Liver (tissue), 3 donors: ENCODE results near the gene PCSK6.

Experiments used
- EGR1 ChIP-seq, 2 donors: IDR thresholded peaks; 2 replicates each; pipeline ENCODE4 v1.6.1; 2016 to 2018; ENCODE audit warnings: antibody characterized with exemption in 2 of 2, low read depth in 2 of 2
- GABPA ChIP-seq, 2 donors: IDR thresholded peaks in 1 of 2; conservative IDR thresholded peaks in 1 of 2; 2 replicates each; pipeline ENCODE4 v1.6.1; 2016; ENCODE audit warnings: antibody characterized with exemption in 2 of 2, mild to moderate bottlenecking in 1 of 2, moderate library complexity in 1 of 2
- HNF4A ChIP-seq, 2 donors: conservative IDR thresholded peaks; 2 replicates each; pipeline ENCODE4 v1.6.1; 2016; ENCODE audit warnings: antibody characterized with exemption in 2 of 2, mild to moderate bottlenecking in 2 of 2
- HNF4G ChIP-seq: IDR thresholded peaks from 2 replicates; pipeline ENCODE4 v1.6.1; 2016; ENCODE audit warnings: antibody characterized with exemption
- JUND ChIP-seq, 2 donors: IDR thresholded peaks; 2 replicates each; pipeline ENCODE4 v1.6.1; 2016; ENCODE audit warnings: antibody characterized with exemption in 2 of 2
- RAD21 ChIP-seq, 2 donors: IDR thresholded peaks; 2 replicates each; pipeline ENCODE4 v1.6.1; 2016; ENCODE audit warnings: antibody characterized with exemption in 2 of 2, mild to moderate bottlenecking in 2 of 2
- RXRA ChIP-seq, 2 donors: IDR thresholded peaks; 2 replicates each; pipeline ENCODE4 v1.6.1; 2017 to 2018; ENCODE audit warnings: antibody characterized with exemption in 2 of 2, mild to moderate bottlenecking in 1 of 2
- TAF1 ChIP-seq: conservative IDR thresholded peaks from 2 replicates; pipeline ENCODE4 v1.6.1; 2016; ENCODE audit warnings: antibody characterized with exemption, mild to moderate bottlenecking
- YY1 ChIP-seq: IDR thresholded peaks from 2 replicates; pipeline ENCODE4 v1.6.1; 2016; ENCODE audit warnings: antibody characterized with exemption, mild to moderate bottlenecking
- TF ChIP-seq, protein P1 (sequence below): fragments of 150-350 bp; IDR thresholded peaks from 2 replicates; pipeline ENCODE4 v1.5.1; 2017; ENCODE audit warnings: improper control_type of control experiment, low read depth, low read length; ENCODE audit not compliant: missing input control
- TF ChIP-seq, protein P2 (sequence below): IDR thresholded peaks from 2 replicates; pipeline ENCODE4 v1.6.1; 2016; ENCODE audit warnings: antibody characterized with exemption, mild to moderate bottlenecking
- TF ChIP-seq, protein P3 (sequence below): IDR thresholded peaks from 2 replicates; pipeline ENCODE4 v1.6.1; 2016; ENCODE audit warnings: antibody characterized with exemption
- TF ChIP-seq, protein P4 (sequence below): IDR thresholded peaks from 2 replicates; pipeline ENCODE4 v1.6.1; 2016; ENCODE audit warnings: antibody characterized with exemption
- TF ChIP-seq, protein P5 (sequence below): IDR thresholded peaks from 2 replicates; pipeline ENCODE4 v1.6.1; 2016; ENCODE audit warnings: antibody characterized with exemption
- donor health status: healthy.
- donor health status: healthy.

DNA sequence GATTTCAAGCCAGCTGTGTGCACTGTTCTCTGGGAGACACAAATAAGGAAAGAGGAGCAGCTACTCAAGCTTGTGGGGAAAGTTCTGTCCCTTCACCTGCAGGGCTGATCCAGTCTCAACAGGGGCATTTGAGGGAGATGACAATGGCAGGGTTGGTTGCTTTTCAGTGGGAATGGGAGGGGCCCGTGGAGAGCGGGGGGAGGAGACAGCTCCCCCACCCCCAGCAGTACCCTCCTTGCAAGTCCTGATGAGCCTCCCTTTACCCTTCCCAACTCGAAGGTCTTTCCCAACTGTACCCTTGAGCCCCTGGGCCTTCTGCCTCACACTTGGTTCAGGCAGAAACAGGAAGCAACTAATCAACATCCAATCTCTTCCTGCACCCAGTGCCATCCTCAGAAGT lies 122.7 kb downstream of the PCSK6 start:
- TF ChIP-seq, protein P1, sequence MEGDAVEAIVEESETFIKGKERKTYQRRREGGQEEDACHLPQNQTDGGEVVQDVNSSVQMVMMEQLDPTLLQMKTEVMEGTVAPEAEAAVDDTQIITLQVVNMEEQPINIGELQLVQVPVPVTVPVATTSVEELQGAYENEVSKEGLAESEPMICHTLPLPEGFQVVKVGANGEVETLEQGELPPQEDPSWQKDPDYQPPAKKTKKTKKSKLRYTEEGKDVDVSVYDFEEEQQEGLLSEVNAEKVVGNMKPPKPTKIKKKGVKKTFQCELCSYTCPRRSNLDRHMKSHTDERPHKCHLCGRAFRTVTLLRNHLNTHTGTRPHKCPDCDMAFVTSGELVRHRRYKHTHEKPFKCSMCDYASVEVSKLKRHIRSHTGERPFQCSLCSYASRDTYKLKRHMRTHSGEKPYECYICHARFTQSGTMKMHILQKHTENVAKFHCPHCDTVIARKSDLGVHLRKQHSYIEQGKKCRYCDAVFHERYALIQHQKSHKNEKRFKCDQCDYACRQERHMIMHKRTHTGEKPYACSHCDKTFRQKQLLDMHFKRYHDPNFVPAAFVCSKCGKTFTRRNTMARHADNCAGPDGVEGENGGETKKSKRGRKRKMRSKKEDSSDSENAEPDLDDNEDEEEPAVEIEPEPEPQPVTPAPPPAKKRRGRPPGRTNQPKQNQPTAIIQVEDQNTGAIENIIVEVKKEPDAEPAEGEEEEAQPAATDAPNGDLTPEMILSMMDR = no peak
- TF ChIP-seq GABPA (IDR thresholded peaks at IDR 0.05 in 1 of 2, conservative IDR thresholded peaks at IDR 0.05 in 1 of 2) (no peak), TAF1 (no peak), RAD21 (IDR thresholded peaks at IDR 0.05) (no peak), EGR1 (IDR thresholded peaks at IDR 0.05; ENCODE audit: low read depth in 2 of 2) (no peak), YY1 (no peak), JUND (IDR thresholded peaks at IDR 0.05) (no peak), RXRA (IDR thresholded peaks at IDR 0.05) (no peak), HNF4G (no peak), HNF4A (conservative IDR thresholded peaks at IDR 0.05) (no peak)
- TF ChIP-seq, protein P2, sequence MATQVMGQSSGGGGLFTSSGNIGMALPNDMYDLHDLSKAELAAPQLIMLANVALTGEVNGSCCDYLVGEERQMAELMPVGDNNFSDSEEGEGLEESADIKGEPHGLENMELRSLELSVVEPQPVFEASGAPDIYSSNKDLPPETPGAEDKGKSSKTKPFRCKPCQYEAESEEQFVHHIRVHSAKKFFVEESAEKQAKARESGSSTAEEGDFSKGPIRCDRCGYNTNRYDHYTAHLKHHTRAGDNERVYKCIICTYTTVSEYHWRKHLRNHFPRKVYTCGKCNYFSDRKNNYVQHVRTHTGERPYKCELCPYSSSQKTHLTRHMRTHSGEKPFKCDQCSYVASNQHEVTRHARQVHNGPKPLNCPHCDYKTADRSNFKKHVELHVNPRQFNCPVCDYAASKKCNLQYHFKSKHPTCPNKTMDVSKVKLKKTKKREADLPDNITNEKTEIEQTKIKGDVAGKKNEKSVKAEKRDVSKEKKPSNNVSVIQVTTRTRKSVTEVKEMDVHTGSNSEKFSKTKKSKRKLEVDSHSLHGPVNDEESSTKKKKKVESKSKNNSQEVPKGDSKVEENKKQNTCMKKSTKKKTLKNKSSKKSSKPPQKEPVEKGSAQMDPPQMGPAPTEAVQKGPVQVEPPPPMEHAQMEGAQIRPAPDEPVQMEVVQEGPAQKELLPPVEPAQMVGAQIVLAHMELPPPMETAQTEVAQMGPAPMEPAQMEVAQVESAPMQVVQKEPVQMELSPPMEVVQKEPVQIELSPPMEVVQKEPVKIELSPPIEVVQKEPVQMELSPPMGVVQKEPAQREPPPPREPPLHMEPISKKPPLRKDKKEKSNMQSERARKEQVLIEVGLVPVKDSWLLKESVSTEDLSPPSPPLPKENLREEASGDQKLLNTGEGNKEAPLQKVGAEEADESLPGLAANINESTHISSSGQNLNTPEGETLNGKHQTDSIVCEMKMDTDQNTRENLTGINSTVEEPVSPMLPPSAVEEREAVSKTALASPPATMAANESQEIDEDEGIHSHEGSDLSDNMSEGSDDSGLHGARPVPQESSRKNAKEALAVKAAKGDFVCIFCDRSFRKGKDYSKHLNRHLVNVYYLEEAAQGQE = no peak
- TF ChIP-seq, protein P3, sequence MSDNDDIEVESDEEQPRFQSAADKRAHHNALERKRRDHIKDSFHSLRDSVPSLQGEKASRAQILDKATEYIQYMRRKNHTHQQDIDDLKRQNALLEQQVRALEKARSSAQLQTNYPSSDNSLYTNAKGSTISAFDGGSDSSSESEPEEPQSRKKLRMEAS = no peak
- TF ChIP-seq, protein P4, sequence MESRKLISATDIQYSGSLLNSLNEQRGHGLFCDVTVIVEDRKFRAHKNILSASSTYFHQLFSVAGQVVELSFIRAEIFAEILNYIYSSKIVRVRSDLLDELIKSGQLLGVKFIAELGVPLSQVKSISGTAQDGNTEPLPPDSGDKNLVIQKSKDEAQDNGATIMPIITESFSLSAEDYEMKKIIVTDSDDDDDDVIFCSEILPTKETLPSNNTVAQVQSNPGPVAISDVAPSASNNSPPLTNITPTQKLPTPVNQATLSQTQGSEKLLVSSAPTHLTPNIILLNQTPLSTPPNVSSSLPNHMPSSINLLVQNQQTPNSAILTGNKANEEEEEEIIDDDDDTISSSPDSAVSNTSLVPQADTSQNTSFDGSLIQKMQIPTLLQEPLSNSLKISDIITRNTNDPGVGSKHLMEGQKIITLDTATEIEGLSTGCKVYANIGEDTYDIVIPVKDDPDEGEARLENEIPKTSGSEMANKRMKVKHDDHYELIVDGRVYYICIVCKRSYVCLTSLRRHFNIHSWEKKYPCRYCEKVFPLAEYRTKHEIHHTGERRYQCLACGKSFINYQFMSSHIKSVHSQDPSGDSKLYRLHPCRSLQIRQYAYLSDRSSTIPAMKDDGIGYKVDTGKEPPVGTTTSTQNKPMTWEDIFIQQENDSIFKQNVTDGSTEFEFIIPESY = no peak
- TF ChIP-seq, protein P5, sequence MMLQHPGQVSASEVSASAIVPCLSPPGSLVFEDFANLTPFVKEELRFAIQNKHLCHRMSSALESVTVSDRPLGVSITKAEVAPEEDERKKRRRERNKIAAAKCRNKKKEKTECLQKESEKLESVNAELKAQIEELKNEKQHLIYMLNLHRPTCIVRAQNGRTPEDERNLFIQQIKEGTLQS = no peak
